Keratinocyte (primary cell): ENCODE measurements around the gene TOMM40.

ENCODE experiments used
- EZH2 ChIP-seq: IDR thresholded peaks from one replicate; pipeline ENCODE4 v1.6.1; 2012; ENCODE audit warnings: inconsistent platforms, mild to moderate bottlenecking, low read length, moderate library complexity
- TF ChIP-seq, protein P1 (sequence below), 3 experiments: IDR thresholded peaks in 1 of 3; conservative IDR thresholded peaks in 1 of 3; optimal IDR thresholded peaks in 1 of 3; 2 replicates in 2 of 3; 3 replicates in 1 of 3; pipeline versions ENCODE3 to v1.5.1; 2011; ENCODE audit warnings: low read length in 3 of 3, mild to moderate bottlenecking in 3 of 3, moderate library complexity in 2 of 3, control low read depth in 1 of 3, inconsistent platforms in 1 of 3; ENCODE audit not compliant: insufficient read depth in 2 of 3; ENCODE audit errors: extremely low read depth in 1 of 3

DNA sequence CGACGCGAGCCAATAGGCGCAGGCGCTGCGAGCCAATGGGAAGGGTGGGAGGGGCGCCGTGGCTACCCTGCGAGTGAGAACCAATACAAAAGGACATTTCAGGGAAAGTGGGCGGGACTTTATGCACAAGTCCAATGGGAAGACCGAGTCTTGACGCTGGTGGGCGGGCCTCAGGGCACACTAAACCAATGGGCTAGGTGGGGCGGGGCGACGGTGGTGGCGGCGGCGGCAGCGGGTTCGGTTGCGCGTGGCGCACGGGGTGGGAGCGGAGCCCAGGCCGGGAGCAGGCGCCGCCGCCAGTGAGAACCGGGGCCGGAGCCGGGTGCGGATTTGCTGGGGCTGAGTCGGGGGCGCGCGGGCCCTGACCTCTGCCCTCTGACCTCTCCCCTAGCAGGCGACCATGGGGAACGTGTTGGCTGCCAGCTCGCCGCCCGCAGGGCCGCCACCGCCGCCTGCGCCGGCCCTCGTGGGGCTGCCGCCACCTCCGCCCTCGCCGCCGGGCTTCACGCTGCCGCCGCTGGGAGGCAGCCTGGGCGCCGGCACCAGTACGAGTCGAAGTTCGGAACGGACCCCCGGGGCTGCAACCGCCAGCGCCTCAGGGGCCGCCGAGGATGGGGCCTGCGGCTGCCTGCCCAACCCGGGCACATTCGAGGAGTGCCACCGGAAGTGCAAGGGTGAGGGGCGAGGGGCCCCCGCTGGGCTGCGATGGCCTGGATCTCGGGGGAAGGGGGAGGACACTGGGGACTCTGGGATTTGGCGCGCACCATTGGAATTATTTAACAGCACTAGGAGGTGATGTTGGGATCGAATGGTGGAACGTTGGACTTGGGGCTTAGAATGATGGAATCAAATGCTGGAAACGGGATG lies at the start of gene TOMM40:
- TF ChIP-seq EZH2: no peak
- TF ChIP-seq, protein P1, sequence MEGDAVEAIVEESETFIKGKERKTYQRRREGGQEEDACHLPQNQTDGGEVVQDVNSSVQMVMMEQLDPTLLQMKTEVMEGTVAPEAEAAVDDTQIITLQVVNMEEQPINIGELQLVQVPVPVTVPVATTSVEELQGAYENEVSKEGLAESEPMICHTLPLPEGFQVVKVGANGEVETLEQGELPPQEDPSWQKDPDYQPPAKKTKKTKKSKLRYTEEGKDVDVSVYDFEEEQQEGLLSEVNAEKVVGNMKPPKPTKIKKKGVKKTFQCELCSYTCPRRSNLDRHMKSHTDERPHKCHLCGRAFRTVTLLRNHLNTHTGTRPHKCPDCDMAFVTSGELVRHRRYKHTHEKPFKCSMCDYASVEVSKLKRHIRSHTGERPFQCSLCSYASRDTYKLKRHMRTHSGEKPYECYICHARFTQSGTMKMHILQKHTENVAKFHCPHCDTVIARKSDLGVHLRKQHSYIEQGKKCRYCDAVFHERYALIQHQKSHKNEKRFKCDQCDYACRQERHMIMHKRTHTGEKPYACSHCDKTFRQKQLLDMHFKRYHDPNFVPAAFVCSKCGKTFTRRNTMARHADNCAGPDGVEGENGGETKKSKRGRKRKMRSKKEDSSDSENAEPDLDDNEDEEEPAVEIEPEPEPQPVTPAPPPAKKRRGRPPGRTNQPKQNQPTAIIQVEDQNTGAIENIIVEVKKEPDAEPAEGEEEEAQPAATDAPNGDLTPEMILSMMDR (optimal IDR thresholded peaks at IDR 0.05 in 1 of 3, IDR thresholded peaks at IDR 0.05 in 1 of 3, conservative IDR thresholded peaks at IDR 0.05 in 1 of 3; ENCODE audit: extremely low read depth in 1 of 3, insufficient read depth in 2 of 3, low read length in 3 of 3): no peak
